ENCODE results near the gene APOBEC4. TPM values are rescaled to one million over a fixed set of nuclear protein-coding genes. Genes with fewer than 3 reads are reported as not detected.
A peak's percentile ranks its signal among the peaks of the same experiment; 100 is the strongest.

Gene APOBEC4
- total and polyA plus RNA-seq, 9 of the 15 experiments (the other 6 are each of a cell fraction or from before 2014, with no cell fraction given): not detected

GRCh38 chr1:183636334-183636682 lies 16.8 kb downstream of the APOBEC4 start (continued):
- TF ChIP-seq RBM34 (IDR thresholded peaks at IDR 0.05; ENCODE audit: borderline replicate concordance, insufficient read depth, low read length): no peak
- no peak for TF ChIP-seq BRF1 (IDR thresholded peaks at IDR 0.05; ENCODE audit: borderline replicate concordance, extremely low read depth, insufficient read length)
- no peak for TF ChIP-seq ID3 (CRISPR knock-in tag; IDR thresholded peaks at IDR 0.05)
- TF ChIP-seq ID3 (tag; IDR thresholded peaks at IDR 0.05): 0 out of 2 replicates have a peak, but pooled peaks have one; percentile 7
- TF ChIP-seq E2F3 (CRISPR knock-in tag; IDR thresholded peaks at IDR 0.05): 0 out of 2 replicates have a peak, but pooled peaks have one; percentile 31
- no peak for TF ChIP-seq GABPA (tag; conservative IDR thresholded peaks at IDR 0.05; ENCODE audit: low read depth)
- TF ChIP-seq ARHGAP35 (IDR thresholded peaks at IDR 0.05; ENCODE audit: partially characterized antibody): no peak
- TF ChIP-seq NR4A1 (CRISPR knock-in tag; IDR thresholded peaks at IDR 0.05): 0 out of 2 replicates have a peak, but pooled peaks have one; percentile 41
- no peak for TF ChIP-seq NR4A1 (tag; IDR thresholded peaks at IDR 0.05)
- no peak for TF ChIP-seq PHB2 (IDR thresholded peaks at IDR 0.05; ENCODE audit: low read depth)
- TF ChIP-seq HNRNPK (IDR thresholded peaks at IDR 0.05; ENCODE audit: low read depth, low read length, poor library complexity, severe bottlenecking): no peak
- no peak for TF ChIP-seq TARDBP (IDR thresholded peaks at IDR 0.05)
- 0 out of 2 replicates have a peak, but pooled peaks have one; percentile 5 for TF ChIP-seq PTBP1 (IDR thresholded peaks at IDR 0.05; ENCODE audit: low read depth, low read length)
- no peak for TF ChIP-seq SP2 (IDR thresholded peaks at IDR 0.05; ENCODE audit: extremely low read depth, low read depth, low read length, poor library complexity, severe bottlenecking)
- no peak for TF ChIP-seq NELFE (IDR thresholded peaks at IDR 0.05; ENCODE audit: insufficient read depth, insufficient read length)
- no peak for TF ChIP-seq ZFP1 (CRISPR knock-in tag; IDR thresholded peaks at IDR 0.05)
- TF ChIP-seq POLR2G (IDR thresholded peaks at IDR 0.05; ENCODE audit: low read depth, low read length): no peak
- TF ChIP-seq GATAD2A (IDR thresholded peaks at IDR 0.05): no peak
- TF ChIP-seq HDAC8 (tag; IDR thresholded peaks at IDR 0.05): no peak
- TF ChIP-seq NFXL1 (CRISPR knock-in tag; IDR thresholded peaks at IDR 0.05): no peak
- no peak for TF ChIP-seq DIDO1 (tag; IDR thresholded peaks at IDR 0.05; ENCODE audit: low read depth)
- TF ChIP-seq ZNF24 (IDR thresholded peaks at IDR 0.05): no peak
- no peak for TF ChIP-seq DLX4 (CRISPR knock-in tag; IDR thresholded peaks at IDR 0.05)
- no peak for TF ChIP-seq ZNF311 (CRISPR knock-in tag; IDR thresholded peaks at IDR 0.05)
- no peak for TF ChIP-seq GTF2A2 (tag; IDR thresholded peaks at IDR 0.05)
- no peak for TF ChIP-seq RCOR1 (IDR thresholded peaks at IDR 0.05; ENCODE audit: borderline replicate concordance in 1 of 2, low read depth in 2 of 2, low read length in 2 of 2)
- no peak for TF ChIP-seq EZH2 (IDR thresholded peaks at IDR 0.05; ENCODE audit: borderline replicate concordance, low read depth, low read length)
- TF ChIP-seq CBX2 (IDR thresholded peaks at IDR 0.05; ENCODE audit: insufficient read depth, low read length, poor library complexity, severe bottlenecking): no peak
- TF ChIP-seq DPF2 (IDR thresholded peaks at IDR 0.05): no peak
- no peak for TF ChIP-seq SETDB1 (IDR thresholded peaks at IDR 0.05; ENCODE audit: low read length)
- TF ChIP-seq HNRNPUL1 (IDR thresholded peaks at IDR 0.05; ENCODE audit: low read length): no peak
- TF ChIP-seq ETS1 (conservative IDR thresholded peaks at IDR 0.05; ENCODE audit: control insufficient read depth, low read depth, low read length): no peak
- TF ChIP-seq MCM3 (IDR thresholded peaks at IDR 0.05): no peak
